Transverse colon (tissue), 4 donors: Measurements from ENCODE around the gene STARD9.

ENCODE experiments used
- POLR2AphosphoS5 ChIP-seq, 3 donors: sonication (generic); formaldehyde crosslinking; IDR thresholded peaks; one replicate each; pipeline ENCODE4 v1.6.1; 2016; ENCODE audit warnings: antibody characterized with exemption in 3 of 3
- TF ChIP-seq, protein P1 (sequence below), 5 experiments: fragments of 200-600 bp in 3 of 5; fragments of 450-650 bp in 2 of 5; sonication (generic) in 3 of 5; IDR thresholded peaks; 1 replicate in 2 of 5; 2 replicates in 3 of 5; pipeline ENCODE4 v1.5.1; 2016 to 2017; ENCODE audit warnings: antibody characterized with exemption in 5 of 5, inconsistent platforms in 3 of 5, mild to moderate bottlenecking in 2 of 5, moderate library complexity in 1 of 5

DNA sequence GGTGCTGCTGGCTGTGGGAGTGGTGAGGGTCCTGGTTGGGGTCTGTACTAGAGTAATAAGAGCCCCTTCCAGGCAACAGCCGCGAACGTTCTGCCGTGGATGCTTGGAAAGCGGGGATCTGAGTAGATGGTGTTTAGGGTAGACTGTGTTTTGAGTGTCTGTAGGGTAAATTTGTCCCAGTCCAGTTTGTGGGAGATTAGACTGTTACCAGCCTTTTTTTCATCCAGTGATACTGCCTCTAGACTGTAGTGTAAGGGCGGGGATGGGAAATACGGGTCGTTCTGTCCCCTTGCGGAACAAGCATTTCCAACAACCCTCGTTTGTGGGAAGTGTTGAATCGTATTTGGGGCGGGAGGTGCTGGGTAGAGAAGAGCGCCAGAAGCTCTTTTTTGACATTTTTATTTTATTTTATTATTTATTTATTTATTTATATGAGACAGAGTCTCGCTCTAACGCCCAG lies 26.3 kb upstream of the STARD9 start:
- TF ChIP-seq POLR2AphosphoS5 (IDR thresholded peaks at IDR 0.05), result no peak
- TF ChIP-seq, protein P1, sequence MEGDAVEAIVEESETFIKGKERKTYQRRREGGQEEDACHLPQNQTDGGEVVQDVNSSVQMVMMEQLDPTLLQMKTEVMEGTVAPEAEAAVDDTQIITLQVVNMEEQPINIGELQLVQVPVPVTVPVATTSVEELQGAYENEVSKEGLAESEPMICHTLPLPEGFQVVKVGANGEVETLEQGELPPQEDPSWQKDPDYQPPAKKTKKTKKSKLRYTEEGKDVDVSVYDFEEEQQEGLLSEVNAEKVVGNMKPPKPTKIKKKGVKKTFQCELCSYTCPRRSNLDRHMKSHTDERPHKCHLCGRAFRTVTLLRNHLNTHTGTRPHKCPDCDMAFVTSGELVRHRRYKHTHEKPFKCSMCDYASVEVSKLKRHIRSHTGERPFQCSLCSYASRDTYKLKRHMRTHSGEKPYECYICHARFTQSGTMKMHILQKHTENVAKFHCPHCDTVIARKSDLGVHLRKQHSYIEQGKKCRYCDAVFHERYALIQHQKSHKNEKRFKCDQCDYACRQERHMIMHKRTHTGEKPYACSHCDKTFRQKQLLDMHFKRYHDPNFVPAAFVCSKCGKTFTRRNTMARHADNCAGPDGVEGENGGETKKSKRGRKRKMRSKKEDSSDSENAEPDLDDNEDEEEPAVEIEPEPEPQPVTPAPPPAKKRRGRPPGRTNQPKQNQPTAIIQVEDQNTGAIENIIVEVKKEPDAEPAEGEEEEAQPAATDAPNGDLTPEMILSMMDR (IDR thresholded peaks at IDR 0.05), result no peak
